ENCODE data around the gene MARCHF10. TPM values are rescaled to one million over a fixed set of nuclear protein-coding genes. Genes with fewer than 3 reads are reported as not detected.
"Not testable (repeated sequence)": the region's sequence is repeated elsewhere in the genome, so short reads cannot be mapped to it uniquely, and the experiment has no call there.

MARCHF10 gene
- total RNA-seq, 4 donors from 2014 or later = 2.1 TPM; not detected in 3

DNA sequence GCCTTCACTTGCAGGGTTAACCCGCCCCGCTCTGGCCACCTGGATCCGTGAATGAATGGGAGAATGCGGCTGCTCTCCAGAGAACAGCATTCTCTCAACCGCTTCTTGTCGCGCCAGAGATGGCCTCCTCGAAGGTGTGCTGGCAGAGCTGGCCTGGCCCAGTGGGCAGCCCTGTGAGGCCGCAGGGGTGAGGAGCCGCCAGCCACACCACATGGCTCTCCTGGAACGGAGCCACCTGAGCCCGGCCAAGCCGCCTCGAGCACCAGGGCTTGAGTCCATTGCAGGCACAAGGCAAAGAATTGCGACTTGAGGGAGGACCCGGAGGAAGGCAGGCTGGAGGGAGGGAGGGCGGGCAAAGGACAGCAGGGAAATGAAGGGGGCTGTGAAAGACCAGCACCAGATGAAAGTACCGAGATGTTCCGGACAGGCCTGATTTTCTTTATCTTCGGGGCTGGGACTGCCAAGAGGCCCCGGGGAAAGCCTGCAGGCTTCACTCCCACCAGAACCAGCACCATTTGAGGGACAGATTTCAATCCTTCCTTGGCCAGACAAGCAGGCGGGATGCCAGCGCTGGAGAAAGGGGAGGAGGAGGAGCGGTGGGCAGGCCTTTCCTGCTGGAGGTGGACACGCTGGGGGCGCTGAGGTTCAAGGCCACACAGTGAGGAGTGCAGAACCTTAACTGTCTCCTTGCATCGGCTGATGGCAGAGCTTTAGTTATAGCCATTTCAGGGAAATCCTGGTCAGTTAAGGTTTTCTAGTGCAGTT lies 111.2 kb downstream of the MARCHF10 start:
- in situ Hi-C loops (cut with MboI; ENCODE audit: low pct_ligation_motif_present in 1 of 4, low pct_unique_long_range_greater_than_20kb in 1 of 4, low sequenced_read_pairs in 3 of 4) (loop anchor here in 2 of 4 donors (10.0 to 25.0 kb wide), 2 partner anchors 708 to 715 kb away; no protein-coding TSS in a partner anchor), intact Hi-C loops (cut with DNase I; ENCODE audit: low total_unique reads) (loop anchor here (5.0 kb wide), 1 partner anchor 110 kb away; the partner anchor contains the start of gene MARCHF10)
- 44 to 88% methylated on average over 3 to 27 of the region's 27 CpGs for WGBS, 2 donors (ENCODE audit: low coverage in 1 of 2)

DNA sequence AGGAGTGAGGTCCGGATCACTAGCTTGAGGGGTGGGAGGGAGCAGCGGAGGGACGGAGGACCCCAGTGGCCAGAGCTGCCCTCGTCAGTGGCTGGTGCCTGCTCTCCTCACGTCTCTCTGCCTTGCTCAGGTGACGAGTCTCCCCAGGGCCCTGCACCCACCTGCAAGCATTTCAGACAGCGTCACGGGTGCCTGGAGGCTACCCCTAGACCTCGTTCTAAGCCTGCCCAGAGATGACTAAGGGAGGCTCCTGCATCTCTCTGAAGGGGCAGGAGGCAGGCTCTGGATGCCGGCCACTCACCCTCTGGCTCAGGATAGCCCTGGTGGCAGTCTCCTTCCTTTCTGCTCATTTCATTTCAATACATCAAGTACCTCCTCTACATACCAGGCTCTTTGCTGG lies 111.9 kb downstream of the MARCHF10 start:
- in situ Hi-C loops (cut with MboI; ENCODE audit: low pct_ligation_motif_present in 1 of 4, low pct_unique_long_range_greater_than_20kb in 1 of 4, low sequenced_read_pairs in 3 of 4) = loop anchor here in 2 of 4 donors (10.0 to 25.0 kb wide), 2 partner anchors 709 to 716 kb away; no protein-coding TSS in a partner anchor
- WGBS, 2 donors (ENCODE audit: low coverage in 1 of 2) = 80 to 94% methylated on average over 1 to 10 of the region's 10 CpGs
- Histone ChIP-seq H3K27me3 (peaks cover 7% of the 10 kb centered on the region), H3K27ac (no peak overlapping the region), H3K4me3 (no peak overlapping the region), H3K4me1 (no peaks in the 10 kb centered on the region), H3K9me3 (no peaks in the 10 kb centered on the region), H3K36me3 (no peaks in the 10 kb centered on the region)
- DNase-seq = no peak
- TF ChIP-seq POLR2AphosphoS5 (IDR thresholded peaks at IDR 0.05) (no peak), CTCF (IDR thresholded peaks at IDR 0.05) (no peak), EP300 (IDR thresholded peaks at IDR 0.05; ENCODE audit: low read depth) (no peak), POLR2A (IDR thresholded peaks at IDR 0.05) (no peak)
- intact Hi-C loops (cut with DNase I; ENCODE audit: low total_unique reads) = loop anchor here (5.0 kb wide), 1 partner anchor 111 kb away; the partner anchor contains the start of gene MARCHF10

More for the DNA sequence above, 111.2 kb downstream of the MARCHF10 start:
- no peaks in the 10 kb centered on the region for H3K9me3 ChIP-seq
- H3K4me1 ChIP-seq = no peaks in the 10 kb centered on the region
- TF ChIP-seq POLR2A (IDR thresholded peaks at IDR 0.05) = no peak
- H3K36me3 ChIP-seq = no peaks in the 10 kb centered on the region
- no peak overlapping the region for H3K4me3 ChIP-seq
- peaks cover 7% of the 10 kb centered on the region for H3K27me3 ChIP-seq
- DNase-seq = no peak
- no peak overlapping the region for H3K27ac ChIP-seq

GRCh38 chr17:62695093-62695738 lies 112.9 kb downstream of the MARCHF10 start:
- in situ Hi-C loops (cut with MboI; ENCODE audit: low pct_ligation_motif_present in 1 of 4, low pct_unique_long_range_greater_than_20kb in 1 of 4, low sequenced_read_pairs in 3 of 4) = loop anchor here in 2 of 4 donors (10.0 to 25.0 kb wide), 2 partner anchors 710 to 717 kb away; no protein-coding TSS in a partner anchor
- not testable (repeated sequence) for H3K27ac ChIP-seq

GRCh38 chr17:62693616-62694409 lies 114.3 kb downstream of the MARCHF10 start:
- in situ Hi-C loops (cut with MboI; ENCODE audit: low pct_ligation_motif_present in 1 of 4, low pct_unique_long_range_greater_than_20kb in 1 of 4, low sequenced_read_pairs in 3 of 4) = loop anchor here in 2 of 4 donors (10.0 to 25.0 kb wide), 2 partner anchors 711 to 718 kb away; no protein-coding TSS in a partner anchor
- H3K27me3 ChIP-seq = no peaks in the 10 kb centered on the region
- H3K9me3 ChIP-seq = no peaks in the 10 kb centered on the region
- DNase-seq = no peak
- no peaks in the 10 kb centered on the region for H3K4me1 ChIP-seq
- TF ChIP-seq POLR2A (IDR thresholded peaks at IDR 0.05) (no peak), EP300 (IDR thresholded peaks at IDR 0.05; ENCODE audit: low read depth) (no peak), POLR2AphosphoS5 (IDR thresholded peaks at IDR 0.05) (no peak), CTCF (IDR thresholded peaks at IDR 0.05) (no peak)
- WGBS, 2 donors (ENCODE audit: low coverage in 1 of 2) = 83 to 92% methylated on average over 4 to 19 of the region's 19 CpGs
- H3K4me3 ChIP-seq = no peak overlapping the region
- no peak overlapping the region for H3K27ac ChIP-seq
- intact Hi-C loops (cut with DNase I; ENCODE audit: low total_unique reads) = no loop called here
- no peaks in the 10 kb centered on the region for H3K36me3 ChIP-seq

More at GRCh38 chr17:62695093-62695738, 112.9 kb downstream of the MARCHF10 start:
- H3K9me3 ChIP-seq, DNase-seq, H3K36me3 ChIP-seq, H3K4me1 ChIP-seq, H3K27me3 ChIP-seq, H3K4me3 ChIP-seq: not testable (repeated sequence)
- intact Hi-C loops (cut with DNase I; ENCODE audit: low total_unique reads) = loop anchor here (5.0 kb wide), 1 partner anchor 112 kb away; the partner anchor contains the start of gene MARCHF10
- 85 to 100% methylated on average over 1 to 5 of the region's 5 CpGs for WGBS, 2 donors (ENCODE audit: low coverage in 1 of 2)

All from transverse colon (tissue), 4 donors.